Measurements from ENCODE around the gene HS6ST3.

The HS6ST3 gene

DNA sequence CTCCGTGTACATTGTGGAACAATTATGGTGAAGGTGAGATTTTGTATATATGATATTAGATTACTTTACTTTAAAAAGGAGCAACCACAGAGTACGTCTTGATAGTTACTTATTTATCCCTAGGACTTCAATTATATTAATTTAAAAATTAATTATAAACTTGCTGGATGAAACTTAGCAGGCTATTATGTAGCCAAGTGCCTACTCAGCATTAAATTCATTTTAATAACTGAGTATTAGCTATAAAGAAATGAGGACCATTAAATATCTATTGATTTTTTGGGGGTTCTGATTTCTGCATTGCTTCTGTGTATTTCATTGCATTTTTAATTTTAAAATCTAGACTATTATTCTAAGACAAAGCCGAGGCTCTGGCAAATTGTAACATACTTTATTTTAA, 109.4 kb downstream of the HS6ST3 start:
- no peak for DNase-seq (ENCODE audit: low spot score)

DNA sequence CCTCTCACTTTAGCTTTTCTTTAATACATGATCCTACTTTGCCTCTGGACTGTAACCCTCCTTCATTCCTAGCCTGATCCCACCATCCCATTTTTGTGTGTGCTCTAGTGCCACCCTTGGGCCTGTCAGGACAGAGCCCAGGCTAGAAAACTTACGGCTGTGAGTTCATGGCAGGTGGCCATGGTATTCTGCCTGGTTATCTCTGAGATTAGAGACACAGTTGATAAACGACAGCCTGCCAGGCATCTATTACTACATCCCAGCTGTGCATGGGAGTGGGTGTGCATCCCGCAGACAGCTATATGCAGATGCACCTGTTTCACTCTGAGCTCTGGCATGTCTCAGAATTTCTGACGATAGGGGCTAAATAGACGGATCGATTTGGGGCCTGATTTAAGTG, 110.9 kb downstream of the HS6ST3 start:
- no peak for DNase-seq (ENCODE audit: low spot score)

DNA sequence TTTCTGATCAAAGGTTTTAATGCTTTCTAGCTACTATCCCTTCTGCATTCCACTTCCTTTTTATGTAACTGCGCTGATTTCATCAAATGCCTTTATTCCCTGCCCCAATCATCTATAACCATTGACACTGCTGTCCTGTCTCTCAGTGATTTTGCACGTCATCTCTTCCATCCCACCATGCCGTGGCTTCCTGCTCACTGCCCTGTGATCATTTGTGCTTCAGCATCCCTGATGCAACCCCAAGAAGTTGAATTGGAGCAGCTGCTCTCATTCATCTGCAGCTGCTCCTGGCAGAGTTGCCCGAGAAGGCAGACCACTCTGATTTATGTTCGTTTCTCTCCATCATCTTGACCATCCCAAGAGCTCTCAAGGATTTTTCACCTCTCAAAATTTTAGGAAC, 112.4 kb downstream of the HS6ST3 start:
- no peak for DNase-seq (ENCODE audit: low spot score)

DNA sequence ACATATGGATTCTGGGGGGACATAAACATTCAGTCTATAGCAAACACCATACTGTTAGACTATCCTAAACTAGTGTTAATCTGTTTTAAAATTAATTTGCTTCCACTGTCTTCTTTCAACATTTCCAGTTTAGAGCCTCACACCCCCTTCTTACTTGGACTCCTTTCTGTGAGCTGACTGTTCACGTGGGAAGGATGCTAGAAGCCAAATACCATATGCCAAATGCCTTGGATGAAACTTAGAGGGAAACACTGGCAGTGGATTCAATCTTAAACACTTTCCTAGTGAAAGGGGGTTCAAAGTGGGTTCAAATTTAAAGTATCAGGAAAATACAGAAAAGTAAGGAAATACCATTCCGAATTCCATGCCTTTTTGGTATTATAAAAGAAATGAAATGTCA, 113.6 kb downstream of the HS6ST3 start:
- DNase-seq (ENCODE audit: low spot score), result no peak

DNA sequence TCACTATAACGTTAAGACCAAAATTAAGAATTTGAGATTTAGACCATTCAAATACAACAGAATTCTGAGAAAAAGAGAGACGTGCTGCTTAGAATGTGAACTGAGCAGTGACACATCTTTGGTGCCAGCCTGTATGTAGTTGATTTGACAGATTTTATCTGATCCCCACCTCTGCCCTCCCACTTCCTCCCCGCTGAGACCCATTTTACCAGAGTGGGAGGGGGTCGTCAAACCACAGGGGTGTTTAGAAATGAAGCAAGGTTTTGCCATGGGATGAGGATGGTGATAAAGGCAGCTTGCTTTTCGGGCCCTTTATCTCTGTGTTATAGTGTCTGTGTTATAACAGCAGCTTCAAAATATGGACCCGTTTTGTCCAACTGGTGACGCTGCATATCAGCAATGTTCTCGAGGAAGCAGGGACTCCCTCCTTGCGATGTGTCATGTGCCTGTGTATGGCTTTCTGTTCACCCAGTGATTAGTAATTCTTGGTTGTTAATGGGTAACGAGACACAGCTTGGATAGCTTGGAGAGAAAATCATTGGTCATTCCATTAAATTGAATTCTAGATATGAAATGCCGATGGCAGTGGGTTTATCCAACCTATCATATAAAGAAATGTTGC, 125.0 kb downstream of the HS6ST3 start:
- DNase-seq (ENCODE audit: low spot score), result no peak

DNA sequence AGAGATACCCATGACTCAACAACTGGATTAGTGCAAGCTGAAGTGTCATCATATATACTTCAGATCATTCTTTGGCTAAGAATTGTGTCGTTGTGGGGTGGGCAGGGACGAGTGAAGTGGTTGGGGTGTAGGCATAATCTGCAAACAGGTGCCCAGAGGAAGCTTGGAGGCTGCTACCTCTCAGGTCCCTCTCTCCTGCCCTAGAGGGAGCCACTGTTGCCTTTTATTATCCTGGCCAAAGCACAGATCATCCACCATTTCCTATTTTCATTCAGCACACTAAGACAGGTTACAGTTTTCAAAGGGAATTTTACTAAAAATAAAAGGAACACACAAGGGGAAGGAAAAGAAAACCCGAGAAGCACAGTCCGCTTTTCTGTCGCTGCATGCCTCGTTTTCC, 126.6 kb downstream of the HS6ST3 start:
- DNase-seq (ENCODE audit: low spot score), result no peak

DNA sequence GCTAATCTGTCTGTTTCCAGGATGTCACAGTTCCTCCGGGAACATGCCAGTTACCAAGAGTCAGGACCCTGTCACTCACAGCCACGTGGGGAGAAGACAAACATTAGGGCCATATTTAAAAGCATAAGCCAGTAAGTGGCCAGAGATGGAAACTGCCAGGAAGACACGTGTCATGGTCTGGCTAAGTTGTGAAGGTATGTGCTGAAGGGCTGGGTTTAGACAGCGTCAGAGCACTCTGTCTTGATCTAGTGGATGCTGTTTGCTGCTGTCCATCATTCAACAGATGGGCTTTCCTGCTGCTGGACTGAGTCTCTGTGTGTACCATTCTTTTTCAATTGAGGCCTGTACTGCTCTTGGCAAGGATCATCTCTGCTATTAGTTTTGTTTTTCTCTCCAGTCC, 128.6 kb downstream of the HS6ST3 start:
- DNase-seq (ENCODE audit: low spot score), result no peak

DNA sequence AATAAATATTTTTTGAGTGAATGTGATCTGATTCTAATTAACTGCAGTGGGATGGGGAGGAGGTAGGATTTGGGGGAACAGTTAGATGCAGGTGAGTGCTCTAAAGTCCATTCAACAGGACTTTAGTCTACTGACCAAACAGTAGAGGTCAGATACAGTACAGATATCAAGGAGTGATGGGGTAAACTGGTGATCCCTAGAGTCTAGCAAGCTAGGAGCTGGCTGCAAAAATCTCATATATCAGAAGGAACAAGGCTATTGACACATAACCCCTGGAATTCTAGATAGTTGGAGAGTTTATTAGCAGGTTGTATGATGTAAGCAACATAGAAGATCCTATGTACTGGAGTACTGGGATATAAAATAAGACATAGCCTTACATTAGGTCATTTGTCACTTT, 131.6 kb downstream of the HS6ST3 start:
- no peak for DNase-seq (ENCODE audit: low spot score)

DNA sequence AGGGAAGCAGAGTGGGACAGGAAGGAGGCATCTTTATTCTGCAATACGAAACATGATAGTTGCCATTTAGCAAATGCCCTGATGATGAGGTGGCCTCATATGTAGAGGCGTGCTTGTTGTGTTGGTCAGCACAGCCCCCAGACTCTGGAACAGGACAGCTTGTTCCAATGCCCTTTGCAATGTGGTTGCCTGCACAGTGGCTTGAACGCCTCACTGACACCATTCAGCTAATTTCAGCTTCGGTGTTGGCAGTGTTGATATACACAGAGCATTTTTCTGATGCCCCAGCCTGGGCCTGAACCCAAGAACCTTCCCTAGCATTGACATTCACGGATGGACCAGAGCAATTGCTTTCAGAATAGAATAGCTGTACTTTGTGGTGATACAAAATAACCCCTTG, 133.3 kb downstream of the HS6ST3 start:
- DNase-seq (ENCODE audit: low spot score), result no peak

DNA sequence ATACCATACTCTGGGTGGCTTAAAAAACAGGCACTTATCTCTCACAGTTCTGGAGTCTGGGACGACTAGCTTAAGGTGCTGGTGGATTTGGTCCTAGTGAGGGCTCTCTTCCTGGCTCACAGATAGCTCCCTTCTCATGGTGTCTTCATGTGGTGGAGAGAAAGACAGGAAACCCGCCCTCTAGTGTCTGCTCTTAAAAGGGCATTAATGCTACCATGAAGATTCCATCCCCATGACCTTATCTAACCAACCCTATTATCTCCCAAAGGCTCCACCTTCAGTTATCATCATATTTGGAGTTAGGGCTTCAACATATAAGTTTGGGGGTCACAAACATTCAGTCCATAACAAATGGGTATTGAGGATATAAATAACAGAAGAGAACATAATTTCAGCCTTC, 139.4 kb downstream of the HS6ST3 start:
- DNase-seq (ENCODE audit: low spot score), result no peak

DNA sequence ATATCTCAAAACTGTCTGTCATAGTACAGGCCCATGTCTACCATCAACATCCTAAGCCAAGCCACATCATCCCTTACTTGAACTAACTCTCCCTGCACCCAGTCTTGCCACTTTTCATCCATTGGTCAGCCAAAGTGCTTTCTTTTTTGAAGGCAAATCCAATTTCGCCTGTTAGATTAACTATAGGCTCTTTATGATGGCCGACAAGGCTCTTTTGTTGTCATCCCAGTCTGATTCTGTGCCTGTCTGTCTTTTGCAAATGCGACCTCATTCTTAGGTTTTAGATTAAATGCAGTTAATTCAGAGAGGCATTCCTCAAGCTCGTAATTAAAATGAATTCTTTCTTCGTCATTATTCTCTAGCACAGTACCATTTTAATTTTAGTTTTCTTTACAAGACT, 148.3 kb downstream of the HS6ST3 start:
- peak; percentile 74 for DNase-seq (ENCODE audit: low spot score)

DNA sequence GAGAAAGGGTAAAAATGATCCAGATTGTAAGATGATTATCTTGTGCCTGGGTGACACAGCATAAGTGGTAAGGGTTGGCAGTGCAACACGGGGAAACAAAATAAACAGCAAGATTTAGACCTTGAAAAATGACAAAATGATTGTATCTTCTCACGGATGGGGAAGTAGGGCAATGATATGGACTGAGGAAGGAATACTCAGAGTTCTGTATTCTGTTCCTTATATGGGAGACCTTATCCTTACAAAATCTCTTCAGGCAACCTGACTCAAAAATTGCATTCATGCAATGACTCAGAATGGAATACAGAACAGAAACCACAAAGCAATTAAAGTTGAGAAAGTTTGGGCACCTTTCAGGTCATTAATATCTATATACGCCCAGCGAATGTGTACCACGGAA, 149.0 kb downstream of the HS6ST3 start:
- no peak for DNase-seq (ENCODE audit: low spot score)

DNA sequence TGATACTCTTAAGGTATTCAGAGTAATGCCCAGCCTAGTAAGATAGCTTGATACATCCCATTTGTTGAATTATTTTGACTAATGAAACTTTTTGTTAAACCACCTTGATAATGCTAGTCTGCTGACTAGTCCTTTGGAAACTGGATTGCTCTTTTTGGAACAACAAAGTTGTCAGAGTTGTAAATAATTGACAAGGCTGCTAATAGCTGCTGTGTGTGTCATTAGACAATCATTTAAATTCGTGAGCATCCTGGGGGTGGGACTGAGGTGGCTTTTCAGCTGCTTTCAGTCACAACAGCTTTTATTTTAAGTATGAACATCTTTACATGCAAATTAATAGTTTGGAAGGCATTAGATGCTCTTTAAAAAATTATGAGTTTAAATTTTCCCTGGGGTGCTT, 153.5 kb downstream of the HS6ST3 start:
- DNase-seq (ENCODE audit: low spot score), result no peak

DNA sequence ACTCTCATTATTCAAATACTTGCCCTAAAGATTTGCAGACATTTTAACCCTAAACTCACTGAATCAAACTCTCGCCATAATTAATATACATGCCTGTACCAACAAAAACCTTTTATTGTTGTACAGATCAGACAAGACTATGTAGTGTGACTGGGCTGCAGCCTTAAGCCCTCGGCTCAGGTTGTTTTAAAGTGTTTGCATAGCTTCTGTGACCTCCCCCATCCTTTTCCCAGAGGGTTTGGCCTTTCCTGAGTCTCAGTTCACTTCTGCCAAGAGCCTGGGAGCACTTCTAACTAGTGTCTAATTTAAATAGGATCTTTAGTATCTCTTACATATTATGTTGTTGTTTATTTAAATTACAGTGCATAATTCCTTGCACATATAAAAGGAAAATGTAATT, 158.2 kb downstream of the HS6ST3 start:
- DNase-seq (ENCODE audit: low spot score), result no peak

DNA sequence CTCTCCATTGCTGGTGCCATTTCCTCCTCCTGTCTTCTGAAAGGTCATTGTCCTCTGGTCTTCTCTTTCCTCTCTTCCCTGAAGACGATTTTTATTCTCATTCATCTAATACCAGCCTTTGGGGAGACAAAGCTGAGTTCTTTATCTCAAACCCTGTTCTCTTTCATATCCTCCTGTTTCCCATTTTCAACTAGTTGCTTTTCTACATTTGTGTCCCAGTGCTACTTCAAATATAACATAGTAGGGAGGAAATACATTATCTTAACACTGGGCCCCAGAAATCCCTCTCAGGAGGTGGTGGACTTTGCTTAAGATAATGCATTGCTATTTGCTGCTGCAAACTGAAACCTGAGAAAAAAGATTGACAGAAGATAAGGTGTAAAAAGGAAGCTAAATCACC, 159.1 kb downstream of the HS6ST3 start:
- no peak for DNase-seq (ENCODE audit: low spot score)

DNA sequence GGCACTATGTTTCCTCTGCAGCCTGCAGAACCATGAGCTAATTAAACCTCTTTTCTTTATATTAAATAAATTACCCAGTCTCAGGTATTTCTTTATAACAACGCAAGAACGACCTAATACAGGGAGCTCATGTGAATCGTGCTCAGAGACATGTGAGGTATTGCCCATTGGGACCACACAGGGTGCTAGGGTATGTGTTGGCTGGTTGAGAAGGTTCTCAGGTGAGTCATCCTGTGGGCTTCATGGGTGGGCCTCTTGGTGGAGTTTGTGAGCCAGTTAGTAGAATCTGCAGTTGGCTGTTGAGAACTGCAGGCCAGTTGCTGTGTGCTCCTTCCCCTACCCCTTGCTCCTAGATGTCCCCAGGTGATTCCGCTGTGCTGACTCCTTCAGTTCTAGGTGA, 163.0 kb downstream of the HS6ST3 start:
- no peak for DNase-seq (ENCODE audit: low spot score)

DNA sequence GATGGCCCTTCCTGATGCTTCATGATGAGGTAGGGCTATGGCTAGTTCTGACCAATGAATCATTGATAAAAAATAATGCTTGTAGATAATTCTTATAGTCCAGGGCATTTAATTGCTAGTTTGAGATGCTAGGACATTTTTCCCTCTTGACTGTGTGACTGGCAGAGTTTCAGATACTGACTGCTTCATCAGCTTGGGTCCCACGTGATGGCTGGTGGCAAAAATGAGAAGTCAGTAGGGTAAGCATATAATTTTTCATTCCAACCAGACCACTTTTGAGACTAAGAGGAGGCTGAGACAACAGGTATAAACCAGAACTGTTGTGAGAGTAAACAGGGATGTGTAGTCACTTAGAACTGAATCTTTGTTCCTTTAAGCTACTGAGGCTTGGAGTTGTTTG, 183.3 kb downstream of the HS6ST3 start:
- DNase-seq (ENCODE audit: low spot score), result no peak

DNA sequence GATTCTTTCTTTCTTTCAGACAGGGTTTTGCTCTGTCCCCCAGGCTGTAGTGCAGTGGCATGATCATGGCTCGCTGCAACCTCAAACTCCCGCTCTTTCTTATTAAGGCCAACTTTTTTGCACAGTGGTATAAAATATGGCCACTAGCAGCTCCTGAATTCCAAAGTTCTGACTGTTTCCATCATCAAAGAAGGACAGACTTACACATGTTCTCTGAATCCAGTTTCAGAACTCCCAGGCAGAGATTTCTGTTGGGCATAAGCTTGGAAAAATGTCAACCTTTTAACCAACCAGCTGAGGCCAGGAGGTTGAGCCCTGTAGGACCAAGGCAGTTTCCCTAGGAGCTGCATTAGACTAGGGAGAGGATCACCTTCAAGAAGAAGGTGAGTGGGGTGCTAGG, 184.1 kb downstream of the HS6ST3 start:
- DNase-seq (ENCODE audit: low spot score), result no peak

DNA sequence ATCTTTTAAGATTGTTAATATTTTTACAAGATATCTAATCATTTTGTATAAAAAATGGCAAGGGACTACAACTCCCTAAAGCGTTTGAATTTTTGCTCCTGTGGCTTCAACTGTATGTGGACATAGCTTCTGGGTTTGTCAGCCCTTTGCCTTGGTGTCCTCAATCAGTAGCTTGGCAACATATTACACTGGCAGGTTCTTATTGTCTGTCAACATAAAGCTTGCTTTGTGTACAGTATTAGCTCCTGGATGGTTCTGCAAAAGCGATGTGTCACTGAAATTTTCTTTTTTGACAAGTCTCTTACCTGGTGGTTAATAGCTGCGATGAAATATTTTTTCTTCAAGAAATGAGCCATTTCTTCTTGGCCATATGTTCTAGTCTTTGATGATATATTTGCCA, 190.0 kb downstream of the HS6ST3 start:
- DNase-seq (ENCODE audit: low spot score), result no peak

DNA sequence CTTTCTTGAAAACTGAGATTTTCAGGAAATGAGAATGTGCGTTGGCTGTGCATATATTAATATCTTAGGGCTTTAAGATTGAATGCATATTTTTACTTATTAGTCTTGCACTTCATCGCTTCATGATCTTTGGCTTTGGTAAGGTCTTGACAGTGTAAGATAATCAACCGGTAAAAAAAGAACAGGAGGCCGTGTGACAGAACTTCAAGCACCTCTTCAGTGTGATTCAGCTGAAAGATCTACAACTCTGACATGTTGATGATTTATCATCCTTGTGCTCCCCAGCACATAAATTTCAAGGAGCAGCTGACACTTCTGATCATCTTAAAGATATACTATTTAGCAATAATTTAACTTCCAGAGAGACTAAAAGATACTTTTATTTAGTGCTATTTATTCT, 195.1 kb downstream of the HS6ST3 start:
- DNase-seq (ENCODE audit: low spot score), result no peak

DNA sequence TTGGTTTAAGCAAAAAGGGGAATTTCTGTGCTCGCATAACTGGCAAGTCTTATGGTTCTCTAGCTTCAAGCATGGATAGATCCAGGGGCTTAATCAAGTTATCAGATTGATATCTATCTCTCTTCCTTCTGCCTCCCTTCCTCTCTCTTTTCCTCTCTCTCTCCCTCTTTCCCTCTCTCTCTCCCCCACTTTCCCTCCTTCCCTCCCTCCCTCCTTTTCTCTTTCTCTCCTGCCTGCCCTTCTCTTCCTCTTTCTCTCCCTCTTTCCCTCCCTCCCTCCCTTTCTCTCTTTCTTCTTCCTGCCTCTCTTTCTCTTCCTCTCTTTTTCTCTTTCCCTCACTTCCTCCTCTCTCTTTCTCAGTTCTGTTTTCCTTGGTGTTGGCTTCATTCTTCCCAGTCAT, 195.8 kb downstream of the HS6ST3 start:
- no peak for DNase-seq (ENCODE audit: low spot score)

DNA sequence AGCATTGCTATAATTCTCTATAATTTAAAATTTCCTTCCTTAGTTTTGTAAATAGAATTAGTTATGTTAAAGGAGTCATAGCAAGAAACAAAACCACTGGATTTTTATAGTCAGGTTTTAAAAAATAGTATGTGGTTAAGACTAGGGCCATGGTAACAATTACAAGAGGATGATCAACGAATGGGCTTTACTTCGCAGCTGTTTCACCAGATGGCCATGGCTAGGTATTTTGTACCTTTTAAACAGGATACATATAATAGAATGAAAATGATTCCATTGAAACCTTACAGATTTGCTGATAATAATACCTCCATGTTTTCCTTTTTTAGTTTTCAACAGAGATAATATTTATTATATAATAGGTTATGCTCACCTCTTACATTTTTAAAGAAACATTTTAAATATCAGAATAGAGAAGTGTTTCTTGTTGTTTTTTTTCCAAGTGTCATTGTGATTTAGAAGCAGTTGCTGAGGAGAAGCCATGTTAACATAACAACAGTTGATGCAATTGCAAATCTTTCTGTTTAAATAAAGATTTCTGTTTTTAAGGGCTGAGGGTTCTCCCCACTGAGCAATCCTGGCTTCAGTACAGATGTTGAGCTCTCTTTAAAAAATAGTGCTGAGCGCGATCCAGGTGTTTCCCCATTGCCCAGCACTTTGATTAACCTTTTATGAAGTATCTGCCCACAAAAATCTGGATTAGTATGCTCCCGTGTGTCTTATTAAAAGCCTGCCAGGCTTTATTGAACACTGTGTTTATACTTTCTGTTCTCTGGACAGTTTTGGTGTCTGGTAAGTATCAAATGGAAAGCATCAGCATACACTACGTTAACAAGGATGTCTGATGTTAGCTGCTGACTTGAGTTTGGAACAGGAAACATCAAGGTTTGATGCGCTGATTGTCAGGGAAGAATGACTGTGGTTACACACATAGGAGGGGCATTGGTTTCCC, 205.3 kb downstream of the HS6ST3 start:
- no peak for DNase-seq (ENCODE audit: low spot score)

DNA sequence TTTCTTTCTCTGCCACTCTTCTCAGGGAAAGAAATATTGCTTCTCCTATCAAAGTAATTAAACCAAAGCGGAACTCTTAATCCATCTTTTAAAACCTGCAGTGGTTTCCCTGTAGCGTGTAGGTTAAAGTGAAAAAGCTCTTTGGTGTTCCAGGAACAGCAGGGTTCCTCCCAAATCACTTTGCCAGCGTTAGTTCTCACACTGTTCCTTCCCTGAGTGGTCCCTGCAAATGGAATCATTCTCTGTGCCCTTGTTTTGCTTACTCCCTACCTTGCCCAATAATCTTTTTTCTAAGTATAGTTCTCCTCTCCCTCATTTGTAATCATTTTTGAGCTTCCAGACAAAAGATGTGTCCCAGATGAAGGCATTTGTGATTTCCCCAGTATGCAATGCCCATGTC, 207.5 kb downstream of the HS6ST3 start:
- no peak for DNase-seq (ENCODE audit: low spot score)

DNA sequence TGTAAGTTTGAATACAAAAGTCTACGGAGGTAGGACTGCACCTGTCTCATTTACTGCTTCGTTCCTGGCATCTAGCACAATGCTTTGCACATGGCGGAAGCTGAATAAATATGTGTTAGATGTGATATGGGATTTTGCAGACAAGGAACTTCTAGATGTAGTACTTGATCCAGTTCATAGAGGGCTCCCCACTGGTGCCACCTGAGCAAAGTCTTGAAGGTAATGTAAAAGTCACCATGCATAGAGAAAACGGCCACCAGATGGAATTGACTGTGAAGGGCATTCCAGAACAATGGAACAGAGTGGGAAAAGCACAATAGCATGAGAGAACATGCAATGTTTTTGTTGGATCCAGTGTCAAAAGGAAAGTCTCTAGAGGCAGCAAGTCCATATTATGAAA, 209.3 kb downstream of the HS6ST3 start:
- DNase-seq (ENCODE audit: low spot score), result no peak
